Lung (tissue), 12 donors: ENCODE data around the gene PARD3B. TPM values are rescaled to one million over a fixed set of nuclear protein-coding genes. Genes with fewer than 3 reads are reported as not detected.

Experiments used
- ATAC-seq: fragments of 200-7000 bp; cut with Tn5 transposase; one replicate; pipeline ENCODE4 v1.9.1; 2020; ENCODE audit warnings: moderate number of reproducible peaks; ENCODE audit not compliant: insufficient read depth, low FRiP score
- DNase-seq, 3 donors: peaks; one replicate each; pipeline ENCODE4 v3.0.0-alpha.2; 2013 to 2017
- H3K27ac ChIP-seq, 2 donors: one replicate each; pipeline ENCODE4 v1.5.1; 2013; ENCODE audit warnings: mild to moderate bottlenecking in 2 of 2, moderate library complexity in 2 of 2, control low read depth in 1 of 2, inconsistent platforms in 1 of 2, low read depth in 1 of 2, low read length in 1 of 2
- H3K27me3 ChIP-seq, 3 donors: one replicate each; pipeline ENCODE4 v1.5.1; 2013; ENCODE audit warnings: low read length in 2 of 3; ENCODE audit not compliant: control insufficient read depth in 3 of 3, insufficient read depth in 3 of 3
- H3K36me3 ChIP-seq, 4 donors: one replicate each; pipeline ENCODE4 v1.5.1; 2013; ENCODE audit warnings: low read length in 4 of 4, mild to moderate bottlenecking in 1 of 4, moderate library complexity in 1 of 4; ENCODE audit not compliant: control insufficient read depth in 4 of 4, insufficient read depth in 4 of 4
- H3K4me1 ChIP-seq, 5 donors: one replicate each; pipeline ENCODE4 v1.5.1; 2013; ENCODE audit warnings: low read length in 5 of 5, mild to moderate bottlenecking in 2 of 5, moderate library complexity in 1 of 5; ENCODE audit not compliant: control insufficient read depth in 5 of 5, insufficient read depth in 5 of 5
- H3K4me3 ChIP-seq: one replicate; pipeline ENCODE4 v1.5.1; 2013; ENCODE audit warnings: mild to moderate bottlenecking, control low read depth, moderate library complexity
- H3K9ac ChIP-seq, 2 donors: one replicate each; pipeline ENCODE4 v1.5.1; 2013; ENCODE audit warnings: low read length in 2 of 2, control low read depth in 1 of 2; ENCODE audit not compliant: insufficient read depth in 1 of 2
- H3K9me3 ChIP-seq, 4 donors: one replicate each; pipeline ENCODE4 v1.5.1; 2013; ENCODE audit warnings: low read length in 3 of 4, mild to moderate bottlenecking in 1 of 4, moderate library complexity in 1 of 4; ENCODE audit not compliant: control insufficient read depth in 4 of 4, insufficient read depth in 3 of 4
- WGBS, 2 donors: extraction: QIAGEN DNeasy Blood & Tissue Kit; methylation state at CpG; one replicate each; pipeline ENCODE4 v1.1.7; 2013; 5-methylcytosine and 5-hydroxymethylcytosine counted together
- polyA plus RNA-seq, 2 donors: library from polyadenylated mRNA; stranded (reverse); fragments of 200-250 nt; gene quantifications; one replicate each; pipeline ENCODE4 v1.2.1, GENCODE V29; 2013
- total RNA-seq, 2 donors: library from RNA; depleted of rRNA in 1 of 2; stranded (reverse); fragments of >200 nt in 1 of 2; gene quantifications; one replicate each; pipeline ENCODE4 v1.2.1, GENCODE V29; 2014 to 2021
- TF ChIP-seq, protein P1 (sequence below): IDR thresholded peaks from 2 replicates; pipeline ENCODE4 v1.5.1; 2012; ENCODE audit warnings: mild to moderate bottlenecking; ENCODE audit errors: control extremely low read depth, extremely low read depth
- donor health status: control.
- donor health status: control.
- donor health status: Bipolar disorder and iron deficiency.
- donor health status: healthy.
- donor health status: DM: yes; HTN: yes; CAD: no.

Gene PARD3B
- total and polyA plus RNA-seq, 4 donors = 2.4 to 38.7 (median 17.1) TPM

DNA sequence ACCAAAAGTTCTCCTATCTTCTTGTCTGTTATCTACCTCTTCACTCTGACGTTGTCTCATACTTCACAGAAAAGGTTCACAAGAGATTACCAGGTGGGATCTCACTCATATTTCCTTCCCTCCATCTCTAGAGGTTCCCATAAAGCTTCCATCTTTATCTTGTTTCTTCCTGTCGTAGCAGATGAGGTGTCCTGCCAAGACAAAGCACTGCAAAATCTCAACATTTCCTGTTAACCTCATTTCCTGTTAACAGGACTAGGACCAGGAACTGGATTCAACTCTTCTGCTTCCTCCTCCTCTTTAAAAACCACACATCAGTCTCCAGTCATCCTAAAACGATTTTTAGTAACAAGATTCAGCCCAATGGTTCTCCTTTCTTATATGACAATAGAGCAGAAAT lies 624.2 kb downstream of the PARD3B start:
- H3K9ac ChIP-seq = no peak overlapping the region
- H3K4me1 ChIP-seq = no peaks in the 10 kb centered on the region
- peak in 1 of 3 donors; percentile 16 for DNase-seq
- no peaks in the 10 kb centered on the region for H3K36me3 ChIP-seq
- H3K27ac ChIP-seq = no peak overlapping the region
- H3K27me3 ChIP-seq = no peaks in the 10 kb centered on the region
- WGBS, 2 donors = 43 to 54% methylated on average over 3 of the region's 3 CpGs
- H3K9me3 ChIP-seq = no peaks in the 10 kb centered on the region
- TF ChIP-seq, protein P1, sequence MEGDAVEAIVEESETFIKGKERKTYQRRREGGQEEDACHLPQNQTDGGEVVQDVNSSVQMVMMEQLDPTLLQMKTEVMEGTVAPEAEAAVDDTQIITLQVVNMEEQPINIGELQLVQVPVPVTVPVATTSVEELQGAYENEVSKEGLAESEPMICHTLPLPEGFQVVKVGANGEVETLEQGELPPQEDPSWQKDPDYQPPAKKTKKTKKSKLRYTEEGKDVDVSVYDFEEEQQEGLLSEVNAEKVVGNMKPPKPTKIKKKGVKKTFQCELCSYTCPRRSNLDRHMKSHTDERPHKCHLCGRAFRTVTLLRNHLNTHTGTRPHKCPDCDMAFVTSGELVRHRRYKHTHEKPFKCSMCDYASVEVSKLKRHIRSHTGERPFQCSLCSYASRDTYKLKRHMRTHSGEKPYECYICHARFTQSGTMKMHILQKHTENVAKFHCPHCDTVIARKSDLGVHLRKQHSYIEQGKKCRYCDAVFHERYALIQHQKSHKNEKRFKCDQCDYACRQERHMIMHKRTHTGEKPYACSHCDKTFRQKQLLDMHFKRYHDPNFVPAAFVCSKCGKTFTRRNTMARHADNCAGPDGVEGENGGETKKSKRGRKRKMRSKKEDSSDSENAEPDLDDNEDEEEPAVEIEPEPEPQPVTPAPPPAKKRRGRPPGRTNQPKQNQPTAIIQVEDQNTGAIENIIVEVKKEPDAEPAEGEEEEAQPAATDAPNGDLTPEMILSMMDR = no peak
- H3K4me3 ChIP-seq = no peak overlapping the region
- no peak for ATAC-seq

- no peaks in the 10 kb centered on the region for H3K9me3 ChIP-seq
- DNase-seq (no peak), ATAC-seq (no peak)
- no peak overlapping the region for H3K4me3 ChIP-seq
- no peaks in the 10 kb centered on the region for H3K27me3 ChIP-seq
- H3K27ac ChIP-seq = no peak overlapping the region
- no peak overlapping the region for H3K9ac ChIP-seq
- WGBS, 2 donors = 93% methylated on average over 12 of the region's 12 CpGs
- TF ChIP-seq, protein P1 = no peak
- no peaks in the 10 kb centered on the region for H3K36me3 ChIP-seq
- no peaks in the 10 kb centered on the region for H3K4me1 ChIP-seq
Observed at GRCh38 chr2:205170399-205170798, 625.1 kb downstream of the PARD3B start.

- H3K4me1 ChIP-seq = no peaks in the 10 kb centered on the region
- WGBS, 2 donors = 82 to 96% methylated on average over 4 of the region's 4 CpGs
- TF ChIP-seq, protein P1 = no peak
- H3K27ac ChIP-seq = no peak overlapping the region
- ATAC-seq (no peak), DNase-seq (no peak)
- no peak overlapping the region for H3K4me3 ChIP-seq
- no peak overlapping the region for H3K9ac ChIP-seq
- no peaks in the 10 kb centered on the region for H3K36me3 ChIP-seq
- H3K9me3 ChIP-seq = no peaks in the 10 kb centered on the region
- no peaks in the 10 kb centered on the region for H3K27me3 ChIP-seq
Observed at GRCh38 chr2:205171261-205171940, 626.1 kb downstream of the PARD3B start.

GRCh38 chr2:205175831-205176230 lies 630.6 kb downstream of the PARD3B start:
- DNase-seq (peak in 2 of 3 donors; percentile 29 to 40), ATAC-seq (no peak)
- H3K36me3 ChIP-seq = no peaks in the 10 kb centered on the region
- WGBS, 2 donors = 83% methylated on average over 4 of the region's 4 CpGs
- no peak overlapping the region for H3K27ac ChIP-seq
- no peaks in the 10 kb centered on the region for H3K9me3 ChIP-seq
- peaks cover 0 to 2% (median 0%) of the 10 kb centered on the region in 5 donors for H3K4me1 ChIP-seq
- no peak overlapping the region for H3K9ac ChIP-seq
- H3K27me3 ChIP-seq = no peaks in the 10 kb centered on the region
- no peak overlapping the region for H3K4me3 ChIP-seq
- TF ChIP-seq, protein P1 = no peak
